OCI-LY3 (cell line): ENCODE measurements around the gene WDR70.

Experiments
- CTCF ChIP-seq: fragments of 200-600, 300-600 bp; sonication (generic); IDR thresholded peaks from 2 replicates; pipeline ENCODE4 v1.5.1; 2014; ENCODE audit warnings: antibody characterized with exemption, low read length, low read depth
- EZH2phosphoT487 ChIP-seq: fragments of 200-600 bp; shearing (Covaris generic); IDR thresholded peaks from 2 replicates; pipeline ENCODE4 v1.6.1; 2018; ENCODE audit warnings: antibody characterized with exemption, mixed run types, low read depth

GRCh38 chr5:37549411-37549810 lies 170.3 kb downstream of the WDR70 start:
- no peak for TF ChIP-seq CTCF
- TF ChIP-seq EZH2phosphoT487 = no peak
